A549 (cell line): Measurements from ENCODE around the gene CTXN3. TPM values are rescaled to one million over a fixed set of nuclear protein-coding genes. Genes with fewer than 3 reads are reported as not detected.

Source experiments
- ATAC-seq, 2 experiments: fragments of 200-7000 bp in 1 of 2; fragments of >200 bp in 1 of 2; cut with Nextera tagmentation in 1 of 2; cut with Tn5 transposase in 1 of 2; 3 replicates each; pipeline versions ENCODE4 v1.8.0 to v1.9.1; 2018 to 2020; ENCODE audit warnings: mild to moderate bottlenecking in 1 of 2, moderate library complexity in 1 of 2
- CTCF ChIA-PET: fragments of 300-600 bp; sonication (Branson Sonifier 250); formaldehyde crosslinking; extraction: SDS; loops from one replicate; lab custom pipeline; 2021; ENCODE audit warnings: antibody characterized with exemption, inconsistent platforms; lab: Yijun Ruan, JAX
- POLR2A ChIA-PET: fragments of 350-600 bp; formaldehyde crosslinking; extraction: SDS; loops from one replicate; lab custom pipeline; 2021; ENCODE audit warnings: antibody characterized with exemption, inconsistent platforms; lab: Yijun Ruan, JAX
- DNase-seq, 2 experiments: peaks; one replicate each; pipeline versions ENCODE4 v3.0.0 to v3.0.0-alpha.2; 2011 to 2016; ENCODE audit warnings: low read depth in 1 of 2, low spot score in 1 of 2
- FAIRE-seq: peaks from 2 replicates; lab custom pipeline; 2011; peaks lifted over from hg19 to GRCh38; lab: Jason Lieb, UNC
- H3K27ac ChIP-seq, 2 experiments: fragments of >200 bp; sonication (Bioruptor Twin); formaldehyde crosslinking; 3 replicates each; pipeline ENCODE4 v1.5.1; 2016 to 2017
- H3K4me1 ChIP-seq: fragments of >200 bp; sonication (Bioruptor Twin); formaldehyde crosslinking; 3 replicates; pipeline ENCODE4 v1.6.1; 2016
- H3K4me2 ChIP-seq: fragments of >200 bp; sonication (Bioruptor Twin); formaldehyde crosslinking; 3 replicates; pipeline ENCODE4 v1.6.1; 2016
- H3K4me3 ChIP-seq: fragments of >200 bp; sonication (Bioruptor Twin); formaldehyde crosslinking; 3 replicates; pipeline ENCODE4 v1.5.1; 2016
- H3K9me3 ChIP-seq: fragments of >200 bp; sonication (Bioruptor Twin); formaldehyde crosslinking; 3 replicates; pipeline ENCODE4 v1.6.1; 2016
- CBX2 ChIP-seq: fragments of 200-600 bp; sonication (generic); IDR thresholded peaks from 2 replicates; pipeline ENCODE4 v1.6.1; 2016; ENCODE audit warnings: low read depth, mild to moderate bottlenecking, borderline replicate concordance
- CEBPB ChIP-seq, 2 experiments: fragments of >200 bp in 1 of 2; sonication (Bioruptor Twin) in 1 of 2; formaldehyde crosslinking in 1 of 2; IDR thresholded peaks; 2 replicates each; pipeline ENCODE4 v1.6.1; 2012 to 2016
- EHF ChIP-seq: fragments of 250-450 bp; sonication (Bioruptor Pico); IDR thresholded peaks from 2 replicates; pipeline ENCODE4 v1.5.0; 2020; ENCODE audit warnings: mild to moderate bottlenecking
- EHMT2 ChIP-seq: fragments of 200-600 bp; sonication (generic); IDR thresholded peaks from 2 replicates; pipeline ENCODE4 v1.6.1; 2016; ENCODE audit warnings: antibody characterized with exemption, low read depth, mild to moderate bottlenecking, moderate library complexity
- EP300 ChIP-seq, 2 experiments: fragments of >200 bp; sonication (Bioruptor Twin); formaldehyde crosslinking; IDR thresholded peaks; 2 replicates in 1 of 2; 3 replicates in 1 of 2; pipeline ENCODE4 v1.6.1; 2016 to 2017
- ESRRA ChIP-seq: fragments of 150-350 bp; IDR thresholded peaks from 2 replicates; pipeline ENCODE4 v1.6.1; 2014; ENCODE audit warnings: mild to moderate bottlenecking, low read length, borderline replicate concordance
- FOSL2 ChIP-seq, 2 experiments: fragments of 450-650 bp in 1 of 2; fragments of >200 bp in 1 of 2; sonication (Bioruptor Twin) in 1 of 2; formaldehyde crosslinking; IDR thresholded peaks; 2 replicates each; pipeline versions ENCODE4 v1.5.0 to v1.6.1; 2016 to 2020; ENCODE audit warnings: mild to moderate bottlenecking in 1 of 2, moderate library complexity in 1 of 2
- FOXS1 ChIP-seq: fragments of 250-450 bp; sonication (Bioruptor Pico); IDR thresholded peaks from 2 replicates; pipeline ENCODE4 v1.5.0; 2020; ENCODE audit warnings: mild to moderate bottlenecking, moderate library complexity
- GATA3 ChIP-seq: IDR thresholded peaks from 2 replicates; pipeline ENCODE4 v1.6.1; 2012; ENCODE audit warnings: borderline replicate concordance
- HDAC2 ChIP-seq: fragments of 200-600 bp; sonication (generic); IDR thresholded peaks from 2 replicates; pipeline ENCODE4 v1.6.1; 2016
- HEYL ChIP-seq: fragments of 250-450 bp; sonication (Bioruptor Pico); IDR thresholded peaks from 2 replicates; pipeline ENCODE4 v1.8.0; 2021; ENCODE audit warnings: mild to moderate bottlenecking, moderate library complexity
- HOXB13 ChIP-seq: fragments of 250-450 bp; sonication (Bioruptor Pico); IDR thresholded peaks from 2 replicates; pipeline ENCODE4 v1.5.0; 2020; ENCODE audit warnings: low read depth, mild to moderate bottlenecking, moderate library complexity
- HOXB5 ChIP-seq: fragments of 250-450 bp; sonication (Bioruptor Pico); IDR thresholded peaks from 2 replicates; pipeline ENCODE4 v1.5.0; 2020; ENCODE audit warnings: mild to moderate bottlenecking, moderate library complexity
- JUNB ChIP-seq: fragments of >200 bp; sonication (Bioruptor Twin); formaldehyde crosslinking; IDR thresholded peaks from 2 replicates; pipeline ENCODE4 v1.6.1; 2016
- KDM1A ChIP-seq: fragments of 200-600 bp; sonication (generic); IDR thresholded peaks from 2 replicates; pipeline ENCODE4 v1.6.1; 2016; ENCODE audit warnings: low read depth, mild to moderate bottlenecking
- MAFK ChIP-seq: fragments of 450-650 bp; IDR thresholded peaks from 2 replicates; pipeline ENCODE4 v1.6.1; 2014; ENCODE audit not compliant: partially characterized antibody
- NPAS2 ChIP-seq: fragments of 250-450 bp; sonication (Bioruptor Pico); IDR thresholded peaks from 2 replicates; pipeline ENCODE4 v1.8.0; 2022; ENCODE audit warnings: mild to moderate bottlenecking, moderate library complexity, borderline replicate concordance
- RNF2 ChIP-seq: fragments of 200-600 bp; sonication (generic); IDR thresholded peaks from 2 replicates; pipeline ENCODE4 v1.6.1; 2016; ENCODE audit warnings: low read depth, mild to moderate bottlenecking, antibody characterized with exemption, moderate library complexity, borderline replicate concordance
- TFCP2L1 ChIP-seq: fragments of 250-450 bp; sonication (Bioruptor Pico); IDR thresholded peaks from 2 replicates; pipeline ENCODE4 v1.5.0; 2021; ENCODE audit warnings: mild to moderate bottlenecking
- ZC3H11A ChIP-seq: fragments of 450-650 bp; IDR thresholded peaks from 2 replicates; pipeline ENCODE4 v1.6.1; 2014; ENCODE audit warnings: antibody characterized with exemption, mild to moderate bottlenecking
- ZFP36 ChIP-seq: fragments of 450-650 bp; IDR thresholded peaks from 2 replicates; pipeline ENCODE4 v1.6.1; 2014; ENCODE audit warnings: borderline replicate concordance; ENCODE audit not compliant: partially characterized antibody
- ZSCAN20 ChIP-seq: fragments of 250-450 bp; sonication (Bioruptor Pico); IDR thresholded peaks from 2 replicates; pipeline ENCODE4 v1.8.0; 2022; ENCODE audit warnings: mild to moderate bottlenecking, moderate library complexity
- WGBS: methylation state at CpG from one replicate; pipeline ENCODE4 v1.1.6; 2017; ENCODE audit errors: missing lambda C conversion rate; 5-methylcytosine and 5-hydroxymethylcytosine counted together
- polyA minus RNA-seq: library from RNA; depleted of rRNA, polyadenylated mRNA; stranded (reverse); fragments of >200 nt; gene quantifications from 2 replicates; pipeline ENCODE4 v1.2.3, GENCODE V29; 2011; rRNA and poly(A)+ RNA removed
- polyA plus RNA-seq, 4 experiments: library from polyadenylated mRNA; depleted of rRNA in 3 of 4; stranded (reverse); fragments of >200 nt; fragmentation: RNase III in 1 of 4; extraction: RNeasy Plus Mini Kit Qiagen cat#74134 plus additional on column Dnase treatment in 1 of 4; gene quantifications; 2 replicates in 3 of 4; 3 replicates in 1 of 4; pipeline ENCODE4 v1.2.3, GENCODE V29; 2011 to 2017
- TF ChIP-seq, protein P1 (sequence below): fragments of 250-450 bp; sonication (Bioruptor Pico); IDR thresholded peaks from 2 replicates; pipeline ENCODE4 v1.5.0; 2020; ENCODE audit warnings: low read depth, mild to moderate bottlenecking, moderate library complexity
- TF ChIP-seq, protein P2 (sequence below): fragments of 200-600 bp; sonication (generic); IDR thresholded peaks from 2 replicates; pipeline ENCODE4 v1.6.1; 2016; ENCODE audit warnings: antibody characterized with exemption, mild to moderate bottlenecking, moderate library complexity
- TF ChIP-seq, protein P3 (sequence below): fragments of 450-650 bp; IDR thresholded peaks from 2 replicates; pipeline ENCODE4 v1.6.1; 2014; ENCODE audit warnings: antibody characterized with exemption
- TF ChIP-seq, protein P4 (sequence below): fragments of >200 bp; sonication (Bioruptor Twin); formaldehyde crosslinking; IDR thresholded peaks from 2 replicates; pipeline ENCODE4 v1.6.1; 2016
- TF ChIP-seq, protein P5 (sequence below): IDR thresholded peaks from 2 replicates; pipeline ENCODE4 v1.6.1; 2012
- TF ChIP-seq, protein P6 (sequence below): fragments of 150-350 bp; IDR thresholded peaks from 2 replicates; pipeline ENCODE4 v1.6.1; 2014; ENCODE audit warnings: low read depth, mild to moderate bottlenecking, low read length
- TF ChIP-seq, protein P7 (sequence below): fragments of >200 bp; sonication (Bioruptor Twin); formaldehyde crosslinking; IDR thresholded peaks from 3 replicates; pipeline ENCODE4 v1.5.1; 2016

CTXN3 gene
- polyA plus RNA-seq (2011; rRNA removed), result not detected in 2 replicates
- not detected in 2 replicates for polyA plus RNA-seq (2012; cell fraction: cytosol; rRNA removed)
- polyA plus RNA-seq (2012; cell fraction: nucleus; rRNA removed), result not detected in 2 replicates
- not detected in 3 replicates for polyA plus RNA-seq (2017; fragmentation: RNase III; extraction: RNeasy Plus Mini Kit Qiagen cat#74134 plus additional on column Dnase treatment)
- not detected in 2 replicates for polyA minus RNA-seq

DNA sequence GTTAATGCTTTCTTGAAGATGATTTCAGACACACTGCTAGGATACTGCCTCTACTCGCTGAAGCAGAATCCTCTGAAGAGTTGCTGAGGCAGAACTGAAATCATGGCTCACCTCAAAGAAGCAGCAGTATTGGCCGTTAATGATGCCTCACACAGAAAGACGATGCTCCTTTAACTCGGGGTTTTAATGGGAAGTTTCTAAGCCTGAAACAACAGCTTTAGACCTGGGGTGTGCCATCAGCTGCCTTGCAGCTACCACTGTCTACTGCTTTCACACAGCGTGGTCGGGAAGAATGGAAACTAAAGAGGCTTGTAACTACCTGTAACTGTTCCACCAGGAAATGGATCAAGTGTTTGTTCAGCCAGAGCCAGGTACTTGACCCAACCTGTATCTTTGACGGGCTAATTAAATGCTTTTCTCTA, at the start of gene CTXN3:
Gene CTXN3, plus strand, starts transcription at position 65 of the 422 bp plus-strand sequence. CDS start 8,440 bp downstream, outside the sequence.
- DNase-seq (no peak), FAIRE-seq (no peak), ATAC-seq (no peak)
- ChIA-PET CTCF (no interaction called here), POLR2A (no interaction called here)
- Histone ChIP-seq H3K9me3 (no peaks in the 10 kb centered on the region), H3K4me3 (no peak within 1 kb of the TSS), H3K4me2 (no peak within 1 kb of the TSS), H3K27ac (no peak within 1 kb of the TSS), H3K4me1 (0 out of 3 replicates have a peak, but pooled peaks cover 6% of the 10 kb centered on the region)
- 35% methylated on average over 7 of the region's 7 CpGs for WGBS
- TF ChIP-seq FOSL2 (IDR thresholded peaks at IDR 0.05), result no peak
- TF ChIP-seq FOSL2 (CRISPR knock-in tag; IDR thresholded peaks at IDR 0.05), result no peak
- no peak for TF ChIP-seq TFCP2L1 (CRISPR knock-in tag)
- TF ChIP-seq CBX2, result no peak
- no peak for TF ChIP-seq ZSCAN20 (CRISPR knock-in tag)
- no peak for TF ChIP-seq KDM1A
- TF ChIP-seq GATA3, result no peak
- TF ChIP-seq NPAS2 (CRISPR knock-in tag), result no peak
- no peak for TF ChIP-seq JUNB
- no peak for TF ChIP-seq EP300 (IDR thresholded peaks at IDR 0.05)
- TF ChIP-seq EHF, result no peak
- TF ChIP-seq, protein P1, sequence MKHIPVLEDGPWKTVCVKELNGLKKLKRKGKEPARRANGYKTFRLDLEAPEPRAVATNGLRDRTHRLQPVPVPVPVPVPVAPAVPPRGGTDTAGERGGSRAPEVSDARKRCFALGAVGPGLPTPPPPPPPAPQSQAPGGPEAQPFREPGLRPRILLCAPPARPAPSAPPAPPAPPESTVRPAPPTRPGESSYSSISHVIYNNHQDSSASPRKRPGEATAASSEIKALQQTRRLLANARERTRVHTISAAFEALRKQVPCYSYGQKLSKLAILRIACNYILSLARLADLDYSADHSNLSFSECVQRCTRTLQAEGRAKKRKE (CRISPR knock-in tag), result no peak
- no peak for TF ChIP-seq RNF2
- TF ChIP-seq MAFK, result no peak
- TF ChIP-seq HOXB5 (CRISPR knock-in tag), result no peak
- TF ChIP-seq, protein P2, sequence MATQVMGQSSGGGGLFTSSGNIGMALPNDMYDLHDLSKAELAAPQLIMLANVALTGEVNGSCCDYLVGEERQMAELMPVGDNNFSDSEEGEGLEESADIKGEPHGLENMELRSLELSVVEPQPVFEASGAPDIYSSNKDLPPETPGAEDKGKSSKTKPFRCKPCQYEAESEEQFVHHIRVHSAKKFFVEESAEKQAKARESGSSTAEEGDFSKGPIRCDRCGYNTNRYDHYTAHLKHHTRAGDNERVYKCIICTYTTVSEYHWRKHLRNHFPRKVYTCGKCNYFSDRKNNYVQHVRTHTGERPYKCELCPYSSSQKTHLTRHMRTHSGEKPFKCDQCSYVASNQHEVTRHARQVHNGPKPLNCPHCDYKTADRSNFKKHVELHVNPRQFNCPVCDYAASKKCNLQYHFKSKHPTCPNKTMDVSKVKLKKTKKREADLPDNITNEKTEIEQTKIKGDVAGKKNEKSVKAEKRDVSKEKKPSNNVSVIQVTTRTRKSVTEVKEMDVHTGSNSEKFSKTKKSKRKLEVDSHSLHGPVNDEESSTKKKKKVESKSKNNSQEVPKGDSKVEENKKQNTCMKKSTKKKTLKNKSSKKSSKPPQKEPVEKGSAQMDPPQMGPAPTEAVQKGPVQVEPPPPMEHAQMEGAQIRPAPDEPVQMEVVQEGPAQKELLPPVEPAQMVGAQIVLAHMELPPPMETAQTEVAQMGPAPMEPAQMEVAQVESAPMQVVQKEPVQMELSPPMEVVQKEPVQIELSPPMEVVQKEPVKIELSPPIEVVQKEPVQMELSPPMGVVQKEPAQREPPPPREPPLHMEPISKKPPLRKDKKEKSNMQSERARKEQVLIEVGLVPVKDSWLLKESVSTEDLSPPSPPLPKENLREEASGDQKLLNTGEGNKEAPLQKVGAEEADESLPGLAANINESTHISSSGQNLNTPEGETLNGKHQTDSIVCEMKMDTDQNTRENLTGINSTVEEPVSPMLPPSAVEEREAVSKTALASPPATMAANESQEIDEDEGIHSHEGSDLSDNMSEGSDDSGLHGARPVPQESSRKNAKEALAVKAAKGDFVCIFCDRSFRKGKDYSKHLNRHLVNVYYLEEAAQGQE, result no peak
- TF ChIP-seq, protein P3, sequence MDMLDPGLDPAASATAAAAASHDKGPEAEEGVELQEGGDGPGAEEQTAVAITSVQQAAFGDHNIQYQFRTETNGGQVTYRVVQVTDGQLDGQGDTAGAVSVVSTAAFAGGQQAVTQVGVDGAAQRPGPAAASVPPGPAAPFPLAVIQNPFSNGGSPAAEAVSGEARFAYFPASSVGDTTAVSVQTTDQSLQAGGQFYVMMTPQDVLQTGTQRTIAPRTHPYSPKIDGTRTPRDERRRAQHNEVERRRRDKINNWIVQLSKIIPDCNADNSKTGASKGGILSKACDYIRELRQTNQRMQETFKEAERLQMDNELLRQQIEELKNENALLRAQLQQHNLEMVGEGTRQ, result no peak
- no peak for TF ChIP-seq ZFP36
- TF ChIP-seq, protein P4, sequence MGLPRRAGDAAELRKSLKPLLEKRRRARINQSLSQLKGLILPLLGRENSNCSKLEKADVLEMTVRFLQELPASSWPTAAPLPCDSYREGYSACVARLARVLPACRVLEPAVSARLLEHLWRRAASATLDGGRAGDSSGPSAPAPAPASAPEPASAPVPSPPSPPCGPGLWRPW, result no peak

DNA sequence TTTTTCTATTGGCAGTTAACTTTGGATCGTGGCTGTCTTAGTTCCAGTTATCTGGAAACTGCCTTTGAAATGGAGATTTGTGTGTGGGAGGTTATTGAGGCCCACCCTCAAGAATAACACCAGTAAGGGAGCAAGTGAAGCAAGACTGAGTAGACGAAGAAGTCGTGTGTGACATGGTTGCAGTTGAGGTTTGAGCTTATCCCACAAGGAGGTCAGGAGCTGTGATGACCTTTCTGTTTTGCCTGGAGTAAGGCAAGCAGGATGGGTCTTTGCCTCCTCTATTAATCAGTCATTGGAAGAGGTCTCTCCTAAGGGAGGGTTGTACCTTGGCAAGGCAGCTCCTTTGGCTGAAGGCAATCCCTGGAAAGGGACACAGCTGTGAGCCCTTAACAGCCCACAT, 49.6 kb upstream of the CTXN3 start:
- no peak overlapping the region for H3K4me3 ChIP-seq
- ChIA-PET POLR2A (no interaction called here), CTCF (interaction anchor here (1.5 to 2.1 kb wide), 2 partner anchors 9 to 35 kb away, joined by 3 to 7 read pairs; no protein-coding TSS in a partner anchor)
- FAIRE-seq (no peak), ATAC-seq (no peak), DNase-seq (no peak)
- no peaks in the 10 kb centered on the region for H3K9me3 ChIP-seq
- H3K4me2 ChIP-seq, result no peak overlapping the region
- no peaks in the 10 kb centered on the region for H3K4me1 ChIP-seq
- 55% methylated on average over 3 of the region's 3 CpGs for WGBS
- no peak overlapping the region for H3K27ac ChIP-seq
- TF ChIP-seq HDAC2 (no peak), ZC3H11A (no peak), HEYL (CRISPR knock-in tag) (no peak), FOXS1 (CRISPR knock-in tag) (no peak), HOXB13 (no peak), ESRRA (no peak), CEBPB (IDR thresholded peaks at IDR 0.05) (no peak), FOSL2 (IDR thresholded peaks at IDR 0.05) (no peak), FOSL2 (CRISPR knock-in tag; IDR thresholded peaks at IDR 0.05) (no peak), EHMT2 (no peak)
- TF ChIP-seq, protein P5, sequence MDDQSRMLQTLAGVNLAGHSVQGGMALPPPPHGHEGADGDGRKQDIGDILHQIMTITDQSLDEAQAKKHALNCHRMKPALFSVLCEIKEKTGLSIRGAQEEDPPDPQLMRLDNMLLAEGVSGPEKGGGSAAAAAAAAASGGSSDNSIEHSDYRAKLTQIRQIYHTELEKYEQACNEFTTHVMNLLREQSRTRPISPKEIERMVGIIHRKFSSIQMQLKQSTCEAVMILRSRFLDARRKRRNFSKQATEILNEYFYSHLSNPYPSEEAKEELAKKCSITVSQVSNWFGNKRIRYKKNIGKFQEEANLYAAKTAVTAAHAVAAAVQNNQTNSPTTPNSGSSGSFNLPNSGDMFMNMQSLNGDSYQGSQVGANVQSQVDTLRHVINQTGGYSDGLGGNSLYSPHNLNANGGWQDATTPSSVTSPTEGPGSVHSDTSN, result no peak
- TF ChIP-seq, protein P6, sequence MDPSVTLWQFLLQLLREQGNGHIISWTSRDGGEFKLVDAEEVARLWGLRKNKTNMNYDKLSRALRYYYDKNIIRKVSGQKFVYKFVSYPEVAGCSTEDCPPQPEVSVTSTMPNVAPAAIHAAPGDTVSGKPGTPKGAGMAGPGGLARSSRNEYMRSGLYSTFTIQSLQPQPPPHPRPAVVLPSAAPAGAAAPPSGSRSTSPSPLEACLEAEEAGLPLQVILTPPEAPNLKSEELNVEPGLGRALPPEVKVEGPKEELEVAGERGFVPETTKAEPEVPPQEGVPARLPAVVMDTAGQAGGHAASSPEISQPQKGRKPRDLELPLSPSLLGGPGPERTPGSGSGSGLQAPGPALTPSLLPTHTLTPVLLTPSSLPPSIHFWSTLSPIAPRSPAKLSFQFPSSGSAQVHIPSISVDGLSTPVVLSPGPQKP, result no peak
- TF ChIP-seq, protein P7, sequence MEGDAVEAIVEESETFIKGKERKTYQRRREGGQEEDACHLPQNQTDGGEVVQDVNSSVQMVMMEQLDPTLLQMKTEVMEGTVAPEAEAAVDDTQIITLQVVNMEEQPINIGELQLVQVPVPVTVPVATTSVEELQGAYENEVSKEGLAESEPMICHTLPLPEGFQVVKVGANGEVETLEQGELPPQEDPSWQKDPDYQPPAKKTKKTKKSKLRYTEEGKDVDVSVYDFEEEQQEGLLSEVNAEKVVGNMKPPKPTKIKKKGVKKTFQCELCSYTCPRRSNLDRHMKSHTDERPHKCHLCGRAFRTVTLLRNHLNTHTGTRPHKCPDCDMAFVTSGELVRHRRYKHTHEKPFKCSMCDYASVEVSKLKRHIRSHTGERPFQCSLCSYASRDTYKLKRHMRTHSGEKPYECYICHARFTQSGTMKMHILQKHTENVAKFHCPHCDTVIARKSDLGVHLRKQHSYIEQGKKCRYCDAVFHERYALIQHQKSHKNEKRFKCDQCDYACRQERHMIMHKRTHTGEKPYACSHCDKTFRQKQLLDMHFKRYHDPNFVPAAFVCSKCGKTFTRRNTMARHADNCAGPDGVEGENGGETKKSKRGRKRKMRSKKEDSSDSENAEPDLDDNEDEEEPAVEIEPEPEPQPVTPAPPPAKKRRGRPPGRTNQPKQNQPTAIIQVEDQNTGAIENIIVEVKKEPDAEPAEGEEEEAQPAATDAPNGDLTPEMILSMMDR, result no peak
